Liver (tissue), 9 donors: ENCODE data around the gene CLEC4A. TPM values are rescaled to one million over a fixed set of nuclear protein-coding genes. Genes with fewer than 3 reads are reported as not detected.

Experiments
- DNase-seq: peaks from one replicate; pipeline ENCODE4 v3.0.0-alpha.2; 2017; ENCODE audit warnings: low spot score
- H3K27ac ChIP-seq, 2 donors: one replicate each; pipeline ENCODE4 v1.7.0; 2013; ENCODE audit warnings: inconsistent platforms in 2 of 2, low read length in 2 of 2, control low read depth in 1 of 2, low read depth in 1 of 2, mild to moderate bottlenecking in 1 of 2
- H3K27me3 ChIP-seq, 4 donors: one replicate each; pipeline versions ENCODE4 v1.6.1 to v1.7.0; 2013; ENCODE audit warnings: low read length in 3 of 4, inconsistent platforms in 1 of 4, mild to moderate bottlenecking in 1 of 4, moderate library complexity in 1 of 4; ENCODE audit not compliant: control insufficient read depth in 4 of 4, insufficient read depth in 4 of 4
- H3K36me3 ChIP-seq, 4 donors: one replicate each; pipeline versions ENCODE4 v1.6.1 to v1.7.0; 2013; ENCODE audit warnings: low read length in 3 of 4, mild to moderate bottlenecking in 3 of 4, low read depth in 1 of 4, moderate library complexity in 1 of 4; ENCODE audit not compliant: control insufficient read depth in 4 of 4, insufficient read depth in 3 of 4
- H3K4me1 ChIP-seq, 4 donors: one replicate each; pipeline versions ENCODE4 v1.6.1 to v1.7.0; 2013; ENCODE audit warnings: low read length in 3 of 4, mild to moderate bottlenecking in 3 of 4, moderate library complexity in 1 of 4; ENCODE audit not compliant: control insufficient read depth in 4 of 4, insufficient read depth in 4 of 4
- H3K4me3 ChIP-seq, 3 donors: one replicate each; pipeline versions ENCODE4 v1.6.1 to v1.7.0; 2013; ENCODE audit warnings: low read length in 3 of 3, control low read depth in 1 of 3, low read depth in 1 of 3, mild to moderate bottlenecking in 1 of 3
- H3K9ac ChIP-seq, 2 donors: one replicate each; pipeline ENCODE4 v1.7.0; 2013; ENCODE audit warnings: low read length in 2 of 2, mild to moderate bottlenecking in 2 of 2, moderate library complexity in 2 of 2, control low read depth in 1 of 2, low read depth in 1 of 2
- H3K9me3 ChIP-seq, 4 donors: one replicate each; pipeline versions ENCODE4 v1.6.1 to v1.7.0; 2013; ENCODE audit warnings: low read length in 3 of 4; ENCODE audit not compliant: control insufficient read depth in 4 of 4
- ATF3 ChIP-seq: IDR thresholded peaks from 2 replicates; pipeline ENCODE4 v1.6.1; 2016; ENCODE audit warnings: antibody characterized with exemption
- CTCF ChIP-seq: fragments of 150-350 bp; IDR thresholded peaks from 2 replicates; pipeline ENCODE4 v1.5.1; 2017; ENCODE audit warnings: improper control_type of control experiment, low read depth, low read length; ENCODE audit not compliant: missing input control
- EGR1 ChIP-seq, 2 donors: IDR thresholded peaks; 2 replicates each; pipeline ENCODE4 v1.6.1; 2016 to 2018; ENCODE audit warnings: antibody characterized with exemption in 2 of 2, low read depth in 2 of 2
- FOXA1 ChIP-seq: IDR thresholded peaks from 2 replicates; pipeline ENCODE4 v1.6.1; 2016; ENCODE audit warnings: antibody characterized with exemption
- FOXA2 ChIP-seq: IDR thresholded peaks from 2 replicates; pipeline ENCODE4 v1.6.1; 2016; ENCODE audit warnings: antibody characterized with exemption
- GABPA ChIP-seq, 2 donors: IDR thresholded peaks in 1 of 2; conservative IDR thresholded peaks in 1 of 2; 2 replicates each; pipeline ENCODE4 v1.6.1; 2016; ENCODE audit warnings: antibody characterized with exemption in 2 of 2, mild to moderate bottlenecking in 1 of 2, moderate library complexity in 1 of 2
- HNF4A ChIP-seq, 2 donors: conservative IDR thresholded peaks; 2 replicates each; pipeline ENCODE4 v1.6.1; 2016; ENCODE audit warnings: antibody characterized with exemption in 2 of 2, mild to moderate bottlenecking in 2 of 2
- HNF4G ChIP-seq: IDR thresholded peaks from 2 replicates; pipeline ENCODE4 v1.6.1; 2016; ENCODE audit warnings: antibody characterized with exemption
- MAX ChIP-seq: IDR thresholded peaks from 2 replicates; pipeline ENCODE4 v1.6.1; 2016; ENCODE audit warnings: antibody characterized with exemption
- RAD21 ChIP-seq, 2 donors: IDR thresholded peaks; 2 replicates each; pipeline ENCODE4 v1.6.1; 2016; ENCODE audit warnings: antibody characterized with exemption in 2 of 2, mild to moderate bottlenecking in 2 of 2
- RXRA ChIP-seq, 2 donors: IDR thresholded peaks; 2 replicates each; pipeline ENCODE4 v1.6.1; 2017 to 2018; ENCODE audit warnings: antibody characterized with exemption in 2 of 2, mild to moderate bottlenecking in 1 of 2
- SP1 ChIP-seq: IDR thresholded peaks from 2 replicates; pipeline ENCODE4 v1.6.1; 2018; ENCODE audit warnings: antibody characterized with exemption, mild to moderate bottlenecking
- TAF1 ChIP-seq: conservative IDR thresholded peaks from 2 replicates; pipeline ENCODE4 v1.6.1; 2016; ENCODE audit warnings: antibody characterized with exemption, mild to moderate bottlenecking
- YY1 ChIP-seq: IDR thresholded peaks from 2 replicates; pipeline ENCODE4 v1.6.1; 2016; ENCODE audit warnings: antibody characterized with exemption, mild to moderate bottlenecking
- WGBS: extraction: QIAGEN DNeasy Blood & Tissue Kit; methylation state at CpG from one replicate; pipeline ENCODE4 v1.1.7; 2013; 5-methylcytosine and 5-hydroxymethylcytosine counted together
- polyA plus RNA-seq, 2 donors: library from polyadenylated mRNA; stranded (reverse) in 1 of 2; unstranded in 1 of 2; fragments of 200-250 nt in 1 of 2; fragments of >200 nt in 1 of 2; fragmentation: Nextera tagmentation in 1 of 2; extraction: Ambion mirVana in 1 of 2; gene quantifications; one replicate each; pipeline versions ENCODE4 v1.2.1 to v1.2.3, GENCODE V29; 2013 to 2015
- total RNA-seq, 2 donors: library from RNA; depleted of rRNA; stranded (reverse); fragments of >200 nt; gene quantifications; one replicate each; pipeline ENCODE4 v1.2.3, GENCODE V29; 2014
- donor health status: healthy.
- donor health status: healthy.
- donor health status: healthy.
- donor health status: healthy.
- donor health status: healthy.

The CLEC4A gene
- total and polyA plus RNA-seq, 4 donors: 0.67 to 2.5 (median 1.6) TPM

DNA sequence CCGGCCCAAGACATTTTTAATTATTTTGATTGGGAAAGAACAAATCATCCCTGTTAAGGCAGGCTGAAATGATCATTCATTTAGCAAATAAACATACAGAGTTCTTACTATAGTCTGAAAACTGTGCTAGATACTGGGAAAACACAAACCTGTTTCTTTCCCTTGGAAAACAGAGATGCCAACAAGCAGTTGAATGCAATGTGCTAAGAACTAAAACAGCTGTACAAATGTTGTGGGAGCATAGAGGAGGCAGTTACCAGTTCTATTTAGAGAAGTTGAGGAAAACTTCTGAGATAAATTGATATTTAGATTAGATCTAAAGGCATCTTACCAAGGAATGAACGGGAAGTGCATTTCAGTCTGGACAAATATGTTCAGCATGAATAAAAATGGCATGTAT lies 44.5 kb upstream of the CLEC4A start:
- Histone ChIP-seq H3K4me3 (no peak overlapping the region), H3K4me1 (peaks cover 8 to 20% (median 12%) of the 10 kb centered on the region in 4 donors), H3K36me3 (no peaks in the 10 kb centered on the region), H3K9ac (no peak overlapping the region), H3K27ac (no peak overlapping the region), H3K9me3 (no peaks in the 10 kb centered on the region), H3K27me3 (no peaks in the 10 kb centered on the region)
- 89% methylated on average over 2 of the region's 2 CpGs for WGBS
- no peak for DNase-seq
- no peak for TF ChIP-seq MAX
- TF ChIP-seq FOXA2: no peak
- no peak for TF ChIP-seq RAD21 (IDR thresholded peaks at IDR 0.05)
- TF ChIP-seq CTCF: no peak
- TF ChIP-seq SP1: no peak
- no peak for TF ChIP-seq HNF4G
- TF ChIP-seq RXRA (IDR thresholded peaks at IDR 0.05): no peak
- no peak for TF ChIP-seq TAF1
- TF ChIP-seq FOXA1: no peak
- TF ChIP-seq GABPA (IDR thresholded peaks at IDR 0.05 in 1 of 2, conservative IDR thresholded peaks at IDR 0.05 in 1 of 2): no peak

DNA sequence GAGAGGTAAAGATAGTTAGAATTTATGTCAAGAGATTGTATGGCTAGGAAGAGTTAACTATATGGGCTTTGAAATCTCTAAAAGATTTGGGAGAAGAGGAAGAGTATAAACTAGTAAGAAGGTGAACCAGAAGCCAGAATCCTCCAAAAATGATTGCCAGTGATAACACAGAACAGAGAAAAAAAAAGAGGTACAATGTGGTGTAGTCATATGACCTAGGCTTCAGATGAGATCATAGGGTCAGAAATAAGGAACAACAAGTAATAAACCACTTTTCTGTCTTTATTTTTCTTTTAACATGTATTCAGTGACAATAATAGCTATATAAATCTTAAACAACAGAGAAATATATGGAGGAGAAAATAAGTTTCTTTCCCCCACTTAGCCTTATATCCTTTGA lies 43.3 kb upstream of the CLEC4A start:
- no peak for TF ChIP-seq YY1
- no peak for TF ChIP-seq HNF4G
- H3K4me1 ChIP-seq: peaks cover 8 to 24% (median 17%) of the 10 kb centered on the region in 4 donors
- H3K27me3 ChIP-seq: no peaks in the 10 kb centered on the region
- H3K4me3 ChIP-seq: no peak overlapping the region
- no peaks in the 10 kb centered on the region for H3K9me3 ChIP-seq
- no peak overlapping the region for H3K9ac ChIP-seq
- H3K36me3 ChIP-seq: no peaks in the 10 kb centered on the region
- no peak for DNase-seq
- no peak overlapping the region for H3K27ac ChIP-seq

DNA sequence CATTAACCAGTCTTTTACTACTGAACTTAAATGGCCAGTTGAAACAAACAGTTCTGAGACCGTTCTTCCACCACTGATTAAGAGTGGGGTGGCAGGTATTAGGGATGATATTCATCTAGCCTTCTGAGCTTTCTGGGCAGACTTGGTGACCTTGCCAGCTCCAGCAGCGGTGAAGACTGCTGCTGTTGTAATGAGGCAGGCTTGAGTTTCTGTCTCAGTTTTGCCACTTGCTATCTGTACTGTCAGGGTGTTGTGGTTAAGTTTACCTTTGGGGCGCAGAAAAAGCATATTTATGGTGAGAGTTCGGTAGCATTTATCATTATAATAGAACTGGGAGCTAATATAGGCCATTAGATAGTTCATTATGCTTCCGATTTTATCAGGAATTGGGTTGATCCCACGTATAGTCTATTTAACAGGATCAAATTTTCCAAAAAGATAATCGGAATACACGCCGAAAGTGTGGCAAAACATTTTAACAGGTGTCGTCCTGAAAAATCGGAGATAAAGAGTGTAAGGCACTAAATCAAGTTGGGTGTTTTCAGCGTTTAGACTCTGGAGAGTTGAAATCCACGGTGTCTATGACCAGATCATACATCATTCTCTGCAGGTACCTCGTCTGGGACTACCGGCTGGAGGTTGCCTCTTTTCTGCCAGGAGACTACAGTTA lies 42.0 kb upstream of the CLEC4A start:
- peak overlapping the region; percentile 79 to 95 for H3K9ac ChIP-seq
- no peaks in the 10 kb centered on the region for H3K36me3 ChIP-seq
- no peaks in the 10 kb centered on the region for H3K27me3 ChIP-seq
- H3K9me3 ChIP-seq: no peaks in the 10 kb centered on the region
- peak overlapping the region; percentile 71 to 81 (median 74) for H3K4me3 ChIP-seq
- TF ChIP-seq HNF4G: no peak
- no peak for TF ChIP-seq RAD21 (IDR thresholded peaks at IDR 0.05)
- no peak for TF ChIP-seq EGR1 (IDR thresholded peaks at IDR 0.05; ENCODE audit: low read depth in 2 of 2)
- TF ChIP-seq MAX: no peak
- no peak for TF ChIP-seq FOXA1
- no peak for TF ChIP-seq ATF3
- no peak for TF ChIP-seq HNF4A (conservative IDR thresholded peaks at IDR 0.05)
- no peak for TF ChIP-seq CTCF
- 2% methylated on average over 15 of the region's 15 CpGs for WGBS
- H3K4me1 ChIP-seq: peaks cover 8 to 19% (median 16%) of the 10 kb centered on the region in 4 donors
- no peak for DNase-seq
- H3K27ac ChIP-seq: peak overlapping the region; percentile 82 to 87
